HepG2 (cell line): ENCODE data around the gene KCNMA1. TPM values are rescaled to one million over a fixed set of nuclear protein-coding genes. Genes with fewer than 3 reads are reported as not detected.

Experiments used
- ATAC-seq: fragments of 200-7000 bp; cut with Tn5 transposase; 3 replicates; pipeline ENCODE4 v1.9.1; 2020; ENCODE audit warnings: mild to moderate bottlenecking, moderate library complexity
- BruUV-seq: library from RNA; stranded (reverse); fragments of 400-500 nt; replicated peaks from 2 replicates; lab custom pipeline; 2021; lab: Mats Ljungman, UMichigan
- CTCF ChIA-PET: fragments of 300-600 bp; formaldehyde crosslinking; extraction: SDS; loops from one replicate; lab custom pipeline; 2021; ENCODE audit warnings: low total read pairs, inconsistent platforms, low intra/inter-chr PET ratio; lab: Yijun Ruan, JAX
- POLR2A ChIA-PET: fragments of 350-600 bp; sonication (Branson Sonifier 250); formaldehyde crosslinking; loops from one replicate; lab custom pipeline; 2020; ENCODE audit warnings: antibody characterized with exemption, inconsistent platforms; lab: Yijun Ruan, JAX
- DNase-seq: peaks from one replicate; pipeline ENCODE4 v3.0.0-alpha.2; 2015; ENCODE audit warnings: low spot score
- FAIRE-seq: peaks from 3 replicates; lab custom pipeline; 2011; peaks lifted over from hg19 to GRCh38; lab: Jason Lieb, UNC
- H2AFZ ChIP-seq: one replicate; pipeline ENCODE4 v1.6.1; 2011; ENCODE audit warnings: low read length, inconsistent platforms
- H3K27ac ChIP-seq: fragments of 300-600 bp; 3 replicates; pipeline ENCODE4 v1.8.0; 2011; ENCODE audit warnings: mixed run types, mild to moderate bottlenecking, mixed read lengths, low read length, inconsistent platforms; ENCODE audit not compliant: insufficient read depth; ENCODE audit errors: extremely low read length
- H3K27me3 ChIP-seq, 2 experiments: fragments of 200-600 bp in 1 of 2; 2 replicates in 1 of 2; 3 replicates in 1 of 2; pipeline versions ENCODE4 v1.6.0 to v1.8.0; 2011; ENCODE audit warnings: low read length in 2 of 2, mild to moderate bottlenecking in 2 of 2, moderate library complexity in 2 of 2, inconsistent platforms in 1 of 2; ENCODE audit not compliant: insufficient read depth in 2 of 2, control insufficient read depth in 1 of 2
- H3K36me3 ChIP-seq, 2 experiments: fragments of 200-600 bp in 1 of 2; replicated peaks in 1 of 2; 2 replicates in 1 of 2; 3 replicates in 1 of 2; pipeline versions ENCODE4 v1.5.1 to v1.8.0; 2011; ENCODE audit warnings: low read length in 2 of 2, inconsistent platforms in 1 of 2; ENCODE audit not compliant: insufficient read depth in 2 of 2, control insufficient read depth in 1 of 2
- H3K4me1 ChIP-seq: 2 replicates; pipeline ENCODE4 v1.5.1; 2012; ENCODE audit warnings: low read length, inconsistent platforms; ENCODE audit not compliant: insufficient read depth
- H3K4me2 ChIP-seq: 2 replicates; pipeline ENCODE4 v1.6.0; 2011; ENCODE audit warnings: low read depth, low read length, inconsistent platforms
- H3K4me3 ChIP-seq, 3 experiments: fragments of 200-600 bp in 1 of 3; sonication (generic), shearing (Covaris generic) in 1 of 3; replicated peaks in 1 of 3; 2 replicates each; pipeline ENCODE4 v1.5.1; 2011 to 2016; ENCODE audit warnings: low read length in 3 of 3, inconsistent platforms in 2 of 3, low read depth in 2 of 3, mild to moderate bottlenecking in 2 of 3, control low read depth in 1 of 3, mixed read lengths in 1 of 3; ENCODE audit not compliant: insufficient read depth in 1 of 3
- H3K79me2 ChIP-seq: one replicate; pipeline ENCODE4 v1.6.1; 2011; ENCODE audit warnings: low read length, inconsistent platforms; ENCODE audit not compliant: insufficient read depth
- H3K9ac ChIP-seq: 2 replicates; pipeline ENCODE4 v1.6.0; 2011; ENCODE audit warnings: mild to moderate bottlenecking, low read depth, low read length, inconsistent platforms; ENCODE audit not compliant: insufficient read depth
- H3K9me3 ChIP-seq: 2 replicates; pipeline ENCODE4 v1.5.1; 2012; ENCODE audit warnings: mild to moderate bottlenecking, low read length
- H4K20me1 ChIP-seq: 2 replicates; pipeline ENCODE4 v1.6.0; 2011; ENCODE audit warnings: inconsistent platforms, mild to moderate bottlenecking, low read length, moderate library complexity; ENCODE audit not compliant: insufficient read depth
- ATF7 ChIP-seq, 2 experiments: fragments of 450-650 bp in 1 of 2; sonication (generic) in 1 of 2; formaldehyde crosslinking in 1 of 2; IDR thresholded peaks; 2 replicates each; pipeline versions ENCODE4 v1.4.0 to v1.6.1; 2016 to 2020; ENCODE audit warnings: antibody characterized with exemption in 1 of 2, mild to moderate bottlenecking in 1 of 2, missing genetic modification reagents in 1 of 2
- FOXP1 ChIP-seq, 2 experiments: fragments of 450-650 bp in 1 of 2; IDR thresholded peaks; 2 replicates each; pipeline ENCODE4 v1.6.1; 2017 to 2018; ENCODE audit warnings: antibody characterized with exemption in 1 of 2
- GABPB1 ChIP-seq: IDR thresholded peaks from 2 replicates; pipeline ENCODE4 v1.6.1; 2016; ENCODE audit warnings: mild to moderate bottlenecking, missing genetic modification reagents, moderate library complexity, missing compliant biosample characterization
- HMG20A ChIP-seq: IDR thresholded peaks from 2 replicates; pipeline ENCODE4 v1.6.1; 2016; ENCODE audit warnings: borderline replicate concordance
- ISX ChIP-seq: sonication (generic); formaldehyde crosslinking; conservative IDR thresholded peaks from 2 replicates; pipeline ENCODE4 v1.5.0; 2020; ENCODE audit warnings: missing genetic modification reagents
- LCORL ChIP-seq, 2 experiments: fragments of 450-650 bp in 1 of 2; sonication (generic) in 1 of 2; formaldehyde crosslinking in 1 of 2; IDR thresholded peaks; 2 replicates each; pipeline versions ENCODE4 v1.5.0 to v1.6.1; 2017 to 2020; ENCODE audit warnings: antibody characterized with exemption in 1 of 2, missing genetic modification reagents in 1 of 2
- NBN ChIP-seq: fragments of 450-650 bp; conservative IDR thresholded peaks from 2 replicates; pipeline ENCODE4 v1.6.1; 2017
- PCBP2 ChIP-seq: fragments of 200-400 bp; formaldehyde crosslinking; optimal IDR thresholded peaks from 2 replicates; pipeline ENCODE3; 2018; ENCODE audit warnings: low read length, low read depth; ENCODE audit not compliant: poor library complexity, severe bottlenecking
- ZNF282 ChIP-seq: fragments of 450-650 bp; IDR thresholded peaks from 2 replicates; pipeline ENCODE4 v1.6.1; 2018; ENCODE audit not compliant: partially characterized antibody
- ZNF773 ChIP-seq: sonication (generic); formaldehyde crosslinking; IDR thresholded peaks from 2 replicates; pipeline ENCODE4 v1.4.0; 2020; ENCODE audit warnings: missing genetic modification reagents, borderline replicate concordance
- WGBS: methylation state at CpG from one replicate; pipeline ENCODE4 v1.1.6; 2017; ENCODE audit warnings: low lambda C conversion rate; 5-methylcytosine and 5-hydroxymethylcytosine counted together
- in situ Hi-C: cut with HindIII; loops from 2 replicates; pipeline ENCODE4 v1.10.0; 2017; ENCODE audit warnings: low pct_unique_long_range_greater_than_20kb; ENCODE audit not compliant: extremely low pct_ligation_motif_present
- intact Hi-C: fragments of 100-400 bp; cut with micrococcal nuclease; formaldehyde crosslinking; loops from one replicate; pipeline ENCODE4 v1.10.0; 2022; ENCODE audit not compliant: unreplicated experiment
- polyA plus RNA-seq, 8 experiments: library from polyadenylated mRNA; depleted of rRNA in 3 of 8; stranded (reverse) in 7 of 8; unstranded in 1 of 8; fragments of >200 nt; fragmentation: Illumina TruSeq in 4 of 8; extraction: Trizol in 4 of 8; gene quantifications; 2 replicates each; pipeline versions ENCODE4 v1.2.1 to v1.2.3, GENCODE V29; 2011 to 2016; ENCODE audit warnings: low read depth in 4 of 8, missing spikeins in 1 of 8, mixed read lengths in 1 of 8; ENCODE audit not compliant: insufficient read depth in 1 of 8
- total RNA-seq, 5 experiments: library from RNA; depleted of rRNA; stranded (reverse); fragments of >200 nt; fragmentation: Illumina TruSeq; extraction: Trizol; gene quantifications; 2 replicates each; pipeline ENCODE4 v1.2.3, GENCODE V29; 2016; ENCODE audit warnings: low read depth in 1 of 5
- TF ChIP-seq, protein P1 (sequence below): sonication (generic); formaldehyde crosslinking; IDR thresholded peaks from 2 replicates; pipeline ENCODE4 v1.8.0; 2022; ENCODE audit warnings: missing genetic modification reagents, low read depth, mild to moderate bottlenecking, borderline replicate concordance
- TF ChIP-seq, protein P2 (sequence below): sonication (generic); formaldehyde crosslinking; IDR thresholded peaks from 2 replicates; pipeline ENCODE4 v1.9.0; 2021; ENCODE audit warnings: missing genetic modification reagents, mild to moderate bottlenecking, borderline replicate concordance
- TF ChIP-seq, protein P3 (sequence below): sonication (generic); formaldehyde crosslinking; IDR thresholded peaks from 2 replicates; pipeline ENCODE4 v1.4.0; 2020; ENCODE audit warnings: mild to moderate bottlenecking, missing genetic modification reagents, borderline replicate concordance
- TF ChIP-seq, protein P4 (sequence below): sonication (generic); formaldehyde crosslinking; IDR thresholded peaks from 2 replicates; pipeline ENCODE4 v1.8.1; 2023; ENCODE audit warnings: mild to moderate bottlenecking, missing genetic modification reagents, borderline replicate concordance

KCNMA1 gene
- total and polyA plus RNA-seq, 2 of the 13 experiments (the other 11 are each of a cell fraction or from before 2014, with no cell fraction given), result 0.02 TPM; not detected in 1

DNA sequence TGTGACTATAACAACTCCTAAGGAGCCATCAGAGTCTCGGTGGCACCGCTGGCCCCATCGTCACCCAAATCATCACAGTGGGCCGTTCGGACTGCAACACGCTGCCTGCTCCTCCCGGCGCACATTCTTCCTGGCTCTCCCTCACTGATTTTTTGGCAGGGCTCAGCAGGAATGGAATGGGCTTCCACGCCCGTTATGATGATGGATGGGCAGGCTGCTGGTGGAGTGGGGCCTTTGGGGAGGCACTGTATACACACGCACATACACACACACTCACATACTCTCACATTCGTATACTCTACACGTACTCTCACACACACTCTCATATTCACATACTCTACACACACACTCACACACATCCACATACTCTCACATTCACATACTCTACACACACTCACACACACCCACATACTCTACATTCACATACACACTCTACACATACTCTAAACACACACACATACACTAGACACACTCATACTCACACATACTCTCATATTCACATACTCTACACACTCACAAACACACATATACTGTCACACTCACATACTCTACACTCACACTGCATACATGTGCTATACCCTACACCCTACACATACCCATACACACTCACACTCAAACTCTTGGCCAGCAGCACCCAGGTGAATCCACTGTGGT, 99.8 kb downstream of the KCNMA1 start:
- FAIRE-seq (no peak), DNase-seq (no peak), ATAC-seq (no peak)
- POLR2A ChIA-PET, result no interaction called here
- no TSS peak for BruUV-seq
- Histone ChIP-seq H3K4me1 (no peaks in the 10 kb centered on the region), H3K27ac (no peak overlapping the region), H3K4me3 (no peak overlapping the region), H3K79me2 (no peaks in the 10 kb centered on the region), H3K9me3 (no peaks in the 10 kb centered on the region), H4K20me1 (no peaks in the 10 kb centered on the region), H3K27me3 (peaks cover 0 to 4% of the 10 kb centered on the region in 2 experiments; a peak in 1 of 5 replicates), H3K36me3 (no peaks in the 10 kb centered on the region), H3K4me2 (no peak overlapping the region), H3K9ac (no peak overlapping the region), H2AFZ (no peak overlapping the region)
- intact Hi-C loops (no loop called here), in situ Hi-C loops (no loop called here)
- WGBS, result 42% methylated on average over 13 of the region's 13 CpGs
- CTCF ChIA-PET, result no interaction called here
- no peak for TF ChIP-seq HMG20A
- TF ChIP-seq, protein P1, sequence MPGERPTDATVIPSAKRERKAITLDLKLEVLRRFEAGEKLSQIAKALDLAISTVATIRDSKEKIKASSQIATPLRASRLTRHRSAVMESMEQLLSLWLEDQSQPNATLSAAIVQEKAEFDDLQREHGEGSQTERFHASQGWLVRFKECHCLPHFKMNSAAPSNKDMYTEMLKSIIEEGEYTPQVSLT (CRISPR knock-in tag), result no peak
- 0 out of 2 replicates have a peak, but pooled peaks have one; percentile 6 for TF ChIP-seq ATF7 (IDR thresholded peaks at IDR 0.05)
- TF ChIP-seq ATF7 (CRISPR knock-in tag; IDR thresholded peaks at IDR 0.05), result no peak
- TF ChIP-seq, protein P2, sequence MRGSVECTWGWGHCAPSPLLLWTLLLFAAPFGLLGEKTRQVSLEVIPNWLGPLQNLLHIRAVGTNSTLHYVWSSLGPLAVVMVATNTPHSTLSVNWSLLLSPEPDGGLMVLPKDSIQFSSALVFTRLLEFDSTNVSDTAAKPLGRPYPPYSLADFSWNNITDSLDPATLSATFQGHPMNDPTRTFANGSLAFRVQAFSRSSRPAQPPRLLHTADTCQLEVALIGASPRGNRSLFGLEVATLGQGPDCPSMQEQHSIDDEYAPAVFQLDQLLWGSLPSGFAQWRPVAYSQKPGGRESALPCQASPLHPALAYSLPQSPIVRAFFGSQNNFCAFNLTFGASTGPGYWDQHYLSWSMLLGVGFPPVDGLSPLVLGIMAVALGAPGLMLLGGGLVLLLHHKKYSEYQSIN (CRISPR knock-in tag), result no peak
- TF ChIP-seq, protein P3, sequence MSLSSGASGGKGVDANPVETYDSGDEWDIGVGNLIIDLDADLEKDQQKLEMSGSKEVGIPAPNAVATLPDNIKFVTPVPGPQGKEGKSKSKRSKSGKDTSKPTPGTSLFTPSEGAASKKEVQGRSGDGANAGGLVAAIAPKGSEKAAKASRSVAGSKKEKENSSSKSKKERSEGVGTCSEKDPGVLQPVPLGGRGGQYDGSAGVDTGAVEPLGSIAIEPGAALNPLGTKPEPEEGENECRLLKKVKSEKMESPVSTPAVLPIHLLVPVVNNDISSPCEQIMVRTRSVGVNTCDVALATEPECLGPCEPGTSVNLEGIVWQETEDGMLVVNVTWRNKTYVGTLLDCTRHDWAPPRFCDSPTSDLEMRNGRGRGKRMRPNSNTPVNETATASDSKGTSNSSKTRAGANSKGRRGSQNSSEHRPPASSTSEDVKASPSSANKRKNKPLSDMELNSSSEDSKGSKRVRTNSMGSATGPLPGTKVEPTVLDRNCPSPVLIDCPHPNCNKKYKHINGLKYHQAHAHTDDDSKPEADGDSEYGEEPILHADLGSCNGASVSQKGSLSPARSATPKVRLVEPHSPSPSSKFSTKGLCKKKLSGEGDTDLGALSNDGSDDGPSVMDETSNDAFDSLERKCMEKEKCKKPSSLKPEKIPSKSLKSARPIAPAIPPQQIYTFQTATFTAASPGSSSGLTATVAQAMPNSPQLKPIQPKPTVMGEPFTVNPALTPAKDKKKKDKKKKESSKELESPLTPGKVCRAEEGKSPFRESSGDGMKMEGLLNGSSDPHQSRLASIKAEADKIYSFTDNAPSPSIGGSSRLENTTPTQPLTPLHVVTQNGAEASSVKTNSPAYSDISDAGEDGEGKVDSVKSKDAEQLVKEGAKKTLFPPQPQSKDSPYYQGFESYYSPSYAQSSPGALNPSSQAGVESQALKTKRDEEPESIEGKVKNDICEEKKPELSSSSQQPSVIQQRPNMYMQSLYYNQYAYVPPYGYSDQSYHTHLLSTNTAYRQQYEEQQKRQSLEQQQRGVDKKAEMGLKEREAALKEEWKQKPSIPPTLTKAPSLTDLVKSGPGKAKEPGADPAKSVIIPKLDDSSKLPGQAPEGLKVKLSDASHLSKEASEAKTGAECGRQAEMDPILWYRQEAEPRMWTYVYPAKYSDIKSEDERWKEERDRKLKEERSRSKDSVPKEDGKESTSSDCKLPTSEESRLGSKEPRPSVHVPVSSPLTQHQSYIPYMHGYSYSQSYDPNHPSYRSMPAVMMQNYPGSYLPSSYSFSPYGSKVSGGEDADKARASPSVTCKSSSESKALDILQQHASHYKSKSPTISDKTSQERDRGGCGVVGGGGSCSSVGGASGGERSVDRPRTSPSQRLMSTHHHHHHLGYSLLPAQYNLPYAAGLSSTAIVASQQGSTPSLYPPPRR (CRISPR knock-in tag), result no peak
- TF ChIP-seq NBN, result 0 out of 2 replicates have a peak, but pooled peaks have one; percentile 89
- peak; percentile 48; the same call in 1 of the 2 replicates for TF ChIP-seq FOXP1 (IDR thresholded peaks at IDR 0.05)
- TF ChIP-seq FOXP1 (CRISPR knock-in tag; IDR thresholded peaks at IDR 0.05), result no peak
- TF ChIP-seq, protein P4, sequence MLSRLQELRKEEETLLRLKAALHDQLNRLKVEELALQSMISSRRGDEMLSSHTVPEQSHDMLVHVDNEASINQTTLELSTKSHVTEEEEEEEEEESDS (CRISPR knock-in tag), result no peak
- TF ChIP-seq ZNF773 (CRISPR knock-in tag), result no peak
- no peak for TF ChIP-seq LCORL (IDR thresholded peaks at IDR 0.05)
- no peak for TF ChIP-seq LCORL (CRISPR knock-in tag; IDR thresholded peaks at IDR 0.05)
- no peak for TF ChIP-seq ISX (CRISPR knock-in tag)
- TF ChIP-seq PCBP2, result no peak
- peak; percentile 63 for TF ChIP-seq ZNF282
- no peak for TF ChIP-seq GABPB1 (CRISPR knock-in tag)
